Measurements from ENCODE around the gene ATP5MC3. TPM values are rescaled to one million over a fixed set of nuclear protein-coding genes. Genes with fewer than 3 reads are reported as not detected.
"Not testable (repeated sequence)": the region's sequence is repeated elsewhere in the genome, so short reads cannot be mapped to it uniquely, and the experiment has no call there.

The ATP5MC3 gene
- polyA plus RNA-seq (ENCODE audit: insufficient read length in 12 of 12), result 100 to 1,000 TPM in 11 of 12 donors, not detected in 1; 108 to 251 (median 231) TPM
- long read RNA-seq, donor 1, full-length matches to known transcripts, result 290 of 566 reads
- long read RNA-seq, donor 1, partial matches to known transcripts, result 220 of 566 reads
- long read RNA-seq, donor 1, other reads (novel, unspliced or antisense), result 56 of 566 reads
- long read RNA-seq, donor 2, full-length matches to known transcripts, result 228 of 445 reads
- long read RNA-seq, donor 2, partial matches to known transcripts, result 163 of 445 reads
- long read RNA-seq, donor 2, other reads (novel, unspliced or antisense), result 54 of 445 reads
- long read RNA-seq, donor 3, full-length matches to known transcripts, result 123 of 181 reads
- long read RNA-seq, donor 3, partial matches to known transcripts, result 30 of 181 reads
- long read RNA-seq, donor 3, other reads (novel, unspliced or antisense), result 28 of 181 reads
- long read RNA-seq, donor 4, full-length matches to known transcripts, result 95 of 146 reads
- long read RNA-seq, donor 4, partial matches to known transcripts, result 36 of 146 reads
- long read RNA-seq, donor 4, other reads (novel, unspliced or antisense), result 15 of 146 reads
- long read RNA-seq, donor 5, full-length matches to known transcripts, result 215 of 386 reads
- long read RNA-seq, donor 5, partial matches to known transcripts, result 118 of 386 reads
- long read RNA-seq, donor 5, other reads (novel, unspliced or antisense), result 53 of 386 reads
- long read RNA-seq, donor 6, full-length matches to known transcripts, result 135 of 246 reads
- long read RNA-seq, donor 6, partial matches to known transcripts, result 79 of 246 reads
- long read RNA-seq, donor 6, other reads (novel, unspliced or antisense), result 32 of 246 reads
- long read RNA-seq, donor 7, full-length matches to known transcripts, result 112 of 178 reads
- long read RNA-seq, donor 7, partial matches to known transcripts, result 41 of 178 reads
- long read RNA-seq, donor 7, other reads (novel, unspliced or antisense), result 25 of 178 reads
- long read RNA-seq, donor 8, full-length matches to known transcripts, result 256 of 457 reads
- long read RNA-seq, donor 8, partial matches to known transcripts, result 138 of 457 reads
- long read RNA-seq, donor 8, other reads (novel, unspliced or antisense), result 63 of 457 reads
- long read RNA-seq, donor 9, full-length matches to known transcripts, result 147 of 246 reads
- long read RNA-seq, donor 9, partial matches to known transcripts, result 73 of 246 reads
- long read RNA-seq, donor 9, other reads (novel, unspliced or antisense), result 26 of 246 reads
- long read RNA-seq, donor 10, full-length matches to known transcripts, result 200 of 303 reads
- long read RNA-seq, donor 10, partial matches to known transcripts, result 68 of 303 reads
- long read RNA-seq, donor 10, other reads (novel, unspliced or antisense), result 35 of 303 reads
- long read RNA-seq, donor 11, full-length matches to known transcripts, result 248 of 351 reads
- long read RNA-seq, donor 11, partial matches to known transcripts, result 63 of 351 reads
- long read RNA-seq, donor 11, other reads (novel, unspliced or antisense), result 40 of 351 reads

DNA sequence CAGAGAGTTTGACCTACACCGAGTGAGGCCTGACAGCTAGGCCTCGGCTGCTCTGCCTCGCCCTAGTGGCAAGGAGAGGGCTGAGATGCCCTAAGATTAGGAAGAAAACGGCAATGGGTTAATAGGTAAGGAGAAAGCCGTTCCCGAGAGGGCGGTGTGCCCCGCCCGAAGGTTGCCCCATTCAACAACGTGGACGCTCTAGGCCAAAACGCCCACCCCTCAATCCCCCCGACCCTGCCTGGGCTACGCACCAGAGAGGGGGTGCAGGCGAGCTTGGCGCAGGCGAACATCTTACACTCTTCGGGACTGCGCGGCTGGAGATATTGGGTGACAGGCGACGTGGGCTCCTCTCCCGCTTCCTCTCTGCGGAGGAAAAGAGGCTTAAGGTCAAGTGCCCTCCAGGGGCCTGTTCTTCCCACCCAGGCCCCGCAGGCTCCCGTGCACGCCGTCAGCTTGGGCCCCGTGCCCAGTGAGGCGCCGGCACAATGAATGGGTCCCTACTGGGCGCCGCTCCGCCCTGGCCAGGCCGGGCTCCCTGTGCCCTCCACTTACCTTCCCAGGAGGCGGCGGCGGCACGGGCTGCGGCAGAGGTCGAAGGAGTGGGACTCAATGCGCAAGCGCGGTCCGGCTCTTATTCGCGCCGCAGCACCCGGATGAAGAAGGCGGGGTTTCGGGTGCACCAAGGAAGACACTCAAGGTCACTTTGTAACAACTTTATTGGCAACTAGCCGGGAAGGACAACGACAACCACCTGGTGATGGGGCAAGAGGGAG lies at the start of gene ATP5MC3:
Gene ATP5MC3, minus strand, starts transcription at position 607 of the 773 bp plus-strand sequence. Its CDS starts 317 bp downstream, at position 290.
- peak; percentile 94 for DNase-seq

DNA sequence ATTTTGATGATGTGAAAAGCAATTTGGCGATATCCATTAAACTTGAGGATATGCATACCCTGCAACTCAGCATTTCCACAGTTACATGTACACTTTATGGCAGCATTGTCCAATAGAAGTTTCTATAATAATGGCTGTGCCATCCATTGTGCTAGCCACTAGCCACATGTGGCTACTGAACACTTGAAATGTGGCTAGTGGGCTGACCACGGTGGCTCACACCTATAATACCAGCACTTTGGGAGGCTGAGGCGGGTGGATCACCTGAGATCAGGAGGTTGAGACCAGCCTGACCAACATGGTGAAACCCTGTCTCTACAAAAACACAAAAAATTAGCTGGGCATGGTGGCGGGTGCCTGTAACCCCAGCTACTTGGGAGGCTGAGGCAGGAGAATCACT lies 47.1 kb upstream of the ATP5MC3 start:
- DNase-seq, result not testable (repeated sequence)

DNA sequence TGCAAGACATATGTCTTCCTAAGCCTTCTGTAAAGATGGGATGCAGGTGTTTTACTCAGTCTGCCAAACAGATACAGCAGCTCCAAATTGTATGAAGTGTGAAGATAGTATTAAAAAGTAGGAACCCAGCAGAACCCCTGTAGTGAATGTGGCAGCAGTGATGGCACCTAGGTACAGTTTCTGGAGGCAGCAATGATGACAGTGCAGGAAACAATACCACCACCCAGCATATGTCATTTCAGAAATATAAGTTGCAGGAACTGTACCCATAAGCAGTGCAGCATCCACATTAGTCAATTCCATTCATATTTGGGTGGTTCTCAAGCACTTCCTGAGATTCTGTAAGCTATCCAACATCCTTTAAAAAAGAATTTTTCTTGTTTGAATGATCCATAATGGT lies 46.7 kb upstream of the ATP5MC3 start:
- DNase-seq, result no peak

DNA sequence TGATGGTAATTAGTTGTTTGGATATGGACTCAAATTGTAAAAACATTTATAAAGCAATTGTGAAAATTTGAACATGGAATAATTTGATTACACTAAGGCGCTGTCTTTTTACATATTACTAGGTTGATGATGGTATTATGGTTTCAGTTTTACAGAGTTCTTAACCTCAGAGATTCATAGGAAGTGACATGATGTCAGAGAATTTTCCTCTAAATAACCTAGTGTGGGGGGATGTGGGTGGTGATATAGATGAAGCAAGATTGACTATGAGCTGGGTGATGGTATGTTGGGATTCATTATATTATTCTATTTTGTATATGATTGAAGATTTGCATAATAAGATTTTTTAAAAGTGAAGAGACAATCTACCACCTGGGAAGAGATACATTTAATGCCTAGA lies 45.9 kb upstream of the ATP5MC3 start:
- no peak for DNase-seq

DNA sequence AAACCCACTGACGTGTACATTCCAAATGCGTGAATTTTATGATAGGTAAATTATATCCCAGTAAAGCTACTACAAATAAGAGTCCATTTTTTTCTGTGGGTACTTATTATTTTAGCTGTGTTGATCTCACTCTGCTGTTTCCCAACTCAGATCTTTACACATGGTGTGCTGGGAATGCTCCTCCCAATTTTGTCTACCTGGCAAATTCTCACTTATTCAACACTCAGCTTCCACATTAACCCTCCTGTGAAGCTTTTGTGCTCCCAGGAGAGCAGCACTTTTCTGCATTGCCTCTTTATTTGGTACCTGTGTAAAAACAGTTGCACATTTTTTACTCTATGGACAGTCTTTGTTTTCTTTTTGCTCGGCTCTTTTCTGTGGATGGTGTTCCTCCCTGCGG lies 38.6 kb upstream of the ATP5MC3 start:
- DNase-seq, result no peak

DNA sequence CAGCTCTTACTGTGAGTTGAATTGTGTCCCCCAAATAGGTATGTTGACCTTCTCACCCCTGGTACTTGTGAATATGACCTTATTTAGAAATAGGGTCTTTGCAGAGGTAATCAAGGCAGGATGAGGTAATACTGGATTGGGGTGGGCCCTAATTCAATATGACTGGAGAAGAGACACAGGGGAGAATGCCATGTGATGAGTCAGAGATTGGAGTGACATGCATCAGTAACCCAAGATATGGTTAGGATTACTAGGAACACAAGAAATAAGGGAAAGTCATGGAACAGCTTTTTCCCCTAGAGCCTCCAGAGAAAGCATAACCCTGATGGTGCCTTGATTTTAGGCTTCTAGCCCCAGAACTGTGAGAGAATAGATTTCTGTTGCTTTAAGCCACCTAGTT lies 37.0 kb upstream of the ATP5MC3 start:
- no peak for DNase-seq

DNA sequence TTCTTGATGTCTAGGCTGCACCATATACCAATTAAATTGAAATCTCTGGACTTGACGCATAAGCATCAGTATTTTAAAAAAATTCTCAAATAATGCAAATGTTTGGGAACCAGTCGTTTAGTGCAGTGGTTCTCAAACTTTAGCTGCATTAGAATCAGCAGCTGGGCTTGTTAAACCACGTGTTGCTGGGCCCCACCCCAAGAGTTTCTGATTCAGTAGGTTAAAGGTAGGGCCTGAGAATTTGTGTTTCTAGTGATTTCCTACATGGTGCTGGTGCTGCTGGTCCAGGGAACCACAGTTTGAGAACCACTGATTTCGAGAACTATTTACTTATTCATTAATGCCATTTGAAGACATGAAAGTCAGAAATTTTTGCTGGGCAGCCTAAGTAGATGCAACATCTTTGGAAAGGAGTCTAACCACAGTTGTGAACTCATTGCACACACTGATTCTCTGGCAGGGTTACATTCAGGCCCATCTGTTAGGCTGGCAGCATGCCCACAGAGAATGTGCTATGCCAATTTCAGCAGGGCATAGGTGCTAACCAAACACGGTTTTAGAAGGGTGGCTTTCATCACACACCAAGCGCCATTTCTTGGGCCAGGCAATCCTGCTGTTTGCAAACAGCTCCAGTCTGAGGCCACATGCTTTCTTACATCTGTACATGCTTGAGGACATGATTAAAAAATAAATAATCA lies 26.4 kb upstream of the ATP5MC3 start:
- peak; percentile 10 for DNase-seq

DNA sequence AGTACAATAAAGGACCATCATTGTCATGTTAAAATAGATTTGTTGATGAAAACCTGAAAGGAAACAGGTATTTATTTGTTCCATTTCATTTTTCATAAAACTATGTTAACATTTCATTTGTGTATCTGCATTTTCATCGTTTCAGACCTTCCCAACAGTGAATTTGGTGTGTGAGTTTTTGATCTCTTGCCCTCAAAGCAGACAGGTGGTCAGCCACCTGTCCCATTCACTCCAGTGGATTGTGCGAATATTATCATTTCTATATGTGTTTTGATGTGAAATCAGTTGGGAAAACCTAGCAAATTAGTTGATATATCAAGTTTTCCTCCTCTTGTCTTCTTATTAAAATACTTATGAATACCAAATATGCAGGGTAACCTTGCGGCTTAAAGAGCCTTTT lies 25.4 kb upstream of the ATP5MC3 start:
- no peak for DNase-seq

DNA sequence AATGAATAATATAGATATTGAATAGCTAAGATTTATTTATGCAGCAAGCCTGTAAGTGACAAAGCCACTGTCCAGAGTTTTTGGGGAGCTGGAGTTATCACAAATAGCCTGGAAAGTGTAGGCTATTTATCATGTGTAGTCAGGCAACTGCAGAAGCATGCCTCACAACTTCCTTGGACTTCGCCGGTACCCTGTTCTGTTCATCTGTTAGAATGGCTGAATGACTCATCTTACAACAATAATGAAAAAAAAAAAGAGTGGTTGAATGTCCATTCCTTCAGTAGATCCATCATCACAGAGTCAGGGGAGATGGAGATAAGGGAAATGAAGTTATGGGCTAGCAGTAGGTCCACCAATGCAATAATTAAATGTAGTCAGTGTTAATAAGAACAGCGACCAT lies 24.0 kb upstream of the ATP5MC3 start:
- no peak for DNase-seq

DNA sequence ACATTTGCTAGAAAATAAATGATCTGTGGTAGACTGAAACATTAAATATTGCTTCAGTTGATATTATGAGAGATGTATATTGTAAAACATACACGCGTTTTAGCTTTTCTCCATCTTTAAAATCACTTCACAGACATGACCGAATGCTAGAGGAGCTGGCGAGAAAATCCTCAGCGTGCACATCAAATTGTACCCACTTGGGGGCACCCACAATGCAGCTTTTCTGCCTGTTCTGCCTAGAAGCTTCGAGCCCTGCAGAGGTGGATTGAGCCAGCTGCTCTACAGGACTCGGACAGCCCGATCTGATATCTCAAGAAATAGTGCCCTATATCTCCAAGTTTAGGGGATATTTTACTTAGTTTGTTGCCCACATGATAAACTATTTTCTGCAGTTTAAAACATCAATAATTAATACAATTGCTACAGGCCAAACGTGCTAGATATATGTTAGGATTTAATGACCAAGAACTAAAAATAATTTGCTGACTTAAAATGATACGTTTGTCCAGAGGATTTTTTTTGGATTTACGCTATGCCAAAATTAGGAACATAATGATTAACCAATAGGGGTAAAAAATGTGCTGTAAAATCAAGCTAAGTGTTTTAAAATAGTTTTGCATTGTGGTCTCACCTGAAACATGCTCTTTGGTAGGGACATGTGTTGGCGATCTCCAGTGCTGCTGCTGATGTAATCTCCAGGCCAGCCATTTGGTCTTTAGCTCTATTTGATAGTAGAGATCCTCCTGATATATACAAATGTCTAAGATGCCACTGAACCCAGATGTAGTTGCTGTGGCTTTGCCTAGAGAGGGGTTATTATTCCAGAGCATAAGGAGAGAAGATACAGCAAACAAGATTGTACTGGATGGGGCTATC lies 22.3 kb upstream of the ATP5MC3 start:
- peak; percentile 13 for DNase-seq

DNA sequence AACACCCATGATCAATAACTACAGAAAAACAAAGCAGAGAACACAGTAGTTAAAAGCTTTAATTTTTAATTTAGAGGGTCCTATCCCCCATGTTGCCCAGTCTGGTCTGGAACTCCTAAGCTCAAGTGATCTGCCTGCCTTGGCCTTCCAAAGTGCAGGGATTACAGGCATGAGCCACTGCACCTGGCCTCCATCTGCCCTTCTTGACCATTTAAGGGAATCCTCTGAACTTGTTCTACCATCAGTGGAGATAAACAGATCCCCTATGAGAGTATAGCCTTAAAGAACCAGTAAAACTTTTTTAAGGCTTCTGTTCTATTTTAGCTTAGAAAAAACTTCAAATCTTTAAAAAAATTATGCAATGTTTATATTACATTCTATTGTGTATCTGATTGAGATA lies 13.5 kb upstream of the ATP5MC3 start:
- no peak for DNase-seq

DNA sequence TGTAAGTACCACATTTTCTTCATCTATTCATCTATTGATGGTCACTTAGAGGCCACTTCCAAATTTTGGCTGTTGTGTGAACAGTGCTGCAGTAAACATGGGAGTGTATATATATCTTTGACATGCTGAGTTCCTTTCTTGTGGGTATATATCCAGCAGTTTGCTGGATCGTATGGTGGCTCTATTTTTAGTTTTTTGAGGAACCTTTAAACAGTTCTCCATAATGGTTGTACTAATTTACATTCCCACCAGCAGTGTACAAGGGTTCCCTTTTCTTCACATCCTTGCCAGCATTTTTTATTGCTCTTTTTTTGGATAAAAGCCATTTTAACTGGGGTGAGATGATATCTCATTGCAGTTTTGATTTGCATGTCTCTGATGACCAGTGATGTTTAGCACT lies 7.3 kb upstream of the ATP5MC3 start:
- DNase-seq, result no peak

DNA sequence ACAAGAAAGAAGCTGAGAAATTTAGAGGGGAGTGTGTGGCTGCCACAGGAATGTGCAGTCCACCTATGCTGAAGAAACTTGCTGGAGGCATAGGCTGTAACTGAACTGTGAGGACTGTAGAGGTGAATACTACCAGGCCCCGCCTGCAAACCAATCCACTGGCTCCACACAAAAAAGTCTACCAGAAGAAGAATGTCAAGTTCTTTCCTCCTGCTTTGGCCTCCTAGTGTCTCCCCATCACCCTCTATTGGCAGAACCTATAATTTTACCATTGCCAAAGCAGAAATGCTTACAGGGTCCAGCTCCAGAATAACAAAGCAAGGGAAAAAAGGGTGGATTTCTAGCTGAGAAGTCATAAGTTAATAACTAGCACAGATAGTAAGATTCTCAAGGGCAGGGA lies 5.9 kb upstream of the ATP5MC3 start:
- no peak for DNase-seq

DNA sequence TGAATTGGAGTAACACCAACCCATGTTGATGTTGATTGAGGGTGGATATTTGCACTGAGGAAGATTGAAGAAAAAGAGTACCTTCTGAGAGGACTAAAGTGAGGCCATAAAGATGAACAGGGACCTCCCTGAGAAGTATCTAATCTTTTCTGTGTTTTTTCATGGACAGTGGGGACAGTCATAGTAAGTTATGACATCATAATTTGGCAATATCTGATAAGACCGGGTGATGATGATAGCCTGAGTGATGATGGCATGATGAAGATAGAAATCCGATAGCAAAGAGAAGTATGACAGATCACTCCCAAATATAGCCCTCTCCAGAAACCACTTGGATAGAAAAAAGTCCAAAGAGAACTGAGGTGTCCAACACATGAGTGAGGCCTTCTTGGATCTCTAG lies 2.2 kb upstream of the ATP5MC3 start:
- DNase-seq, result no peak

DNA sequence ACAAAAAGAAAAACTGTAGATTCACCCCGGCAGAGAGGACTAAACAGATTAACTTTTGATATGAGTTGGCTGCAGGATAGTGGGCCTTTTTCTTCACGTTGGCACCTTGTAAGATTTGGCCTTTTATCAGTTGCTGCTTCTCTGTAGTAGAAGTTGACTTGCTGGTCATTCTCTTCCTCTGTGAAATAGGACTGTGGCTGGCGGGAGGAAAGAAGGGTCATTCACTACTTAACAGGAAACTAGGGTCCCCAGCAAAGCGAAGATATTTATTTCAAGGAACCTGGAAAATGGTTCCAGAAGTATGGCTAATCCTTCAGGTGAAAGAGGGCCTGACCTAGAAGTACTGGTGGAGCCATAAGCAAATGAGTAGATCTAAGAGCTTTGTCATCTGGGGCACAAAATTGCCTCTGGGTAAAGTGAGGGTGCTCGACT lies 383 bp upstream of the ATP5MC3 start:
- DNase-seq, result no peak

DNA sequence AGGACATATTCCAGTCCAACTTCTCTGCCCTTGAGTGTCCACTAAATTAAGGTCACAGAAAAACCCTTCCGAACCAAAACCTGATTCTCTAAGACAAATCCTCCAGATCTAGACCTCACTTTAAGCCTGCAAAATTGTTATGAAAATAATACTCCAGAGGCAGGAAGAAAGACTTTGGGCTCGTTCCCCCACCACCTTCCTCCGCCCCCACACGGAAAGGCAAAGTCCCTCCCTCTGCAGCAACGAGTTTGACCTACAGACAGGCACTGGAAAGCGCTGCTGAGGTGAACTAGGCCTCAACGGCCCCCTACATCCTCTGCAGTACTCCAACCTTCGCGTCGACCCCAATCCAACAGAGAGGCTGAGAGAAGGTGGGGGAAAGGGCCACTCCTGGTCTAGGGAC lies 808 bp downstream of the ATP5MC3 start:
- DNase-seq, result peak; percentile 56

DNA sequence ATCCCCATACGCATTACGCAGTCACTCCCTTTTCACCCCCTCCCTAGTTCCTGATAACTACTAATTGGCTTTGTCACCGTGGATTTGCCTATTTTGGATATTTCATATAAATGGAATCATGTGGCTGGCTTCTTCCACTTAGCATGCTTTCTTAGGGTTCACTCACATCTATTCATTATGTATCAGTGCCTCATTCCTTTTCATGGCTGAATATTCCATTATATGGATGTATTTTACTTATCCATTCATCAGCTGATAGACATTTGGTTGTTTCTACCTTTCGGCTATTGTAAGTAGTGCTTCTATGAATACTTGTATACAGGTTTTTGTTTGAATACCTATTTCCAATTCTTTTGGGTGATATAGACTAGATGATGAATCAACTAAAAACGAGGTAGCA lies 4.9 kb downstream of the ATP5MC3 start:
- no peak for DNase-seq

DNA sequence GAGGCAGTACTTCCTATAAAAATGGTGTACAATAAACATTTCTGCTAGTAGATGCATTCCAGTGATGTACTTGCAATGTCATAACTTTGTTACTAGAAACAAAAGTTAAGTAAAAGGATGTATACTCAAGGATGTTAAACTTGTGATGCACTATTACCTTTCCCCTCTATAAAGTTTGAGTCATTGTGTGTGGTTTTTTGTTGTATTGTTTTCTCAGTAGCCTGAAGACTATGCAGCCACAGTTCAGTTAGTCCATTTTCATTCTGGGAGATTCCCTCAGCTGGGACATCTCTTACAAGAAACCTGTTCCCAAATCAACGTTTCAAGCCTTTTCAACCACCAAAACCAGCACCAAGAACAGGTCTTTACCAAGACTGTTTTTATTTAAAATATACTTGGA lies 5.6 kb downstream of the ATP5MC3 start:
- DNase-seq, result no peak

DNA sequence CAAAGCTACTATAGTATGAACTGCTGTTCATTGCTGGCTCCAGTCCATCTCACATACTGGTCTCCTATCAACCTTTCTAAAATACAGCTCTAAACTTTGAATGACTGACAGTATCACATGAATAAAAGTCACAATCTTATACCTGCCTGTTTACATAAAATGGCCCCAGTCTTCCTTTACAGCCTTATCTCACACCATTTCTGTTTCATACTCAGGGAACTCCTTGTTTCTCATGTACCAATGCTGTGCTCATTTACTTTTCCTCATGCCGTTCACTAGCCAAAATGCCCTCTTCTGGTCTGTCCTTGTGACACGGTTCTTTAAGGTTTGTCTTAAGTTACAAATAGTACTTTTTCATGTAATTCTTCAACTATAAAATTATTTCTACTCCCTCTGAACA lies 6.2 kb downstream of the ATP5MC3 start:
- DNase-seq, result no peak

Data from muscle of arm (tissue), 14 donors.